ENCODE measurements around the gene SRC. TPM values are rescaled to one million over a fixed set of nuclear protein-coding genes. Genes with fewer than 3 reads are reported as not detected.

SRC gene
- total RNA-seq, 6 experiments from 2014 or later = 22.0 to 35.6 (median 24.6) TPM

- H3K27ac Mint-ChIP-seq = no peak overlapping the region
These were observed 90.7 kb downstream of the SRC start for GRCh38 chr20:37436527-37437186.

DNA sequence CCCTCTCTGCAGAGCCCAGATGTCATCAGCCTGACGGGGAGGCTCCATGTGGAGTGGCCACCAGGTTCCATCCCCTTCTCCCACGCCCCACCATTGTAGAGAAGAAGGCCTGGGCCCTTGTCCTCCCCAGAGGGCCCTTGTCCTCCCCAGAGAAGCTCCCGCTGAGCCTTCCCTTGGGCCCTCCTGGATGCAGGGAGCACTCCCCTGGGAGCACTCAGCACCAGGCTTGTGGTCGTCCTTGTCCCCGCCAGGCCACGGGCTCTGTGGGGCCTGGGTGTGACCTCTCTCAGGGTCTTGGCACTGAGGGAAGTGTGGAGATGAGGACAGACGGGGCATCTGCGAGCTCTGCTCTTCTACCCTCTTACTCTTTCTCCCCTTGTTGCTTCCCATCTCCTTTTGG is 91.7 kb downstream of the SRC start:
- no peak overlapping the region for H3K27ac Mint-ChIP-seq
- no peaks in the 10 kb centered on the region for H3K36me3 Mint-ChIP-seq (ENCODE audit: low read depth)
- peaks cover 23% of the 10 kb centered on the region for H3K27me3 Mint-ChIP-seq (ENCODE audit: insufficient read depth)
- H3K9me3 Mint-ChIP-seq = no peaks in the 10 kb centered on the region
- H3K4me1 Mint-ChIP-seq (ENCODE audit: low read depth) = no peaks in the 10 kb centered on the region
- H3K4me3 Mint-ChIP-seq = no peak overlapping the region
- TF ChIP-seq, protein P1, sequence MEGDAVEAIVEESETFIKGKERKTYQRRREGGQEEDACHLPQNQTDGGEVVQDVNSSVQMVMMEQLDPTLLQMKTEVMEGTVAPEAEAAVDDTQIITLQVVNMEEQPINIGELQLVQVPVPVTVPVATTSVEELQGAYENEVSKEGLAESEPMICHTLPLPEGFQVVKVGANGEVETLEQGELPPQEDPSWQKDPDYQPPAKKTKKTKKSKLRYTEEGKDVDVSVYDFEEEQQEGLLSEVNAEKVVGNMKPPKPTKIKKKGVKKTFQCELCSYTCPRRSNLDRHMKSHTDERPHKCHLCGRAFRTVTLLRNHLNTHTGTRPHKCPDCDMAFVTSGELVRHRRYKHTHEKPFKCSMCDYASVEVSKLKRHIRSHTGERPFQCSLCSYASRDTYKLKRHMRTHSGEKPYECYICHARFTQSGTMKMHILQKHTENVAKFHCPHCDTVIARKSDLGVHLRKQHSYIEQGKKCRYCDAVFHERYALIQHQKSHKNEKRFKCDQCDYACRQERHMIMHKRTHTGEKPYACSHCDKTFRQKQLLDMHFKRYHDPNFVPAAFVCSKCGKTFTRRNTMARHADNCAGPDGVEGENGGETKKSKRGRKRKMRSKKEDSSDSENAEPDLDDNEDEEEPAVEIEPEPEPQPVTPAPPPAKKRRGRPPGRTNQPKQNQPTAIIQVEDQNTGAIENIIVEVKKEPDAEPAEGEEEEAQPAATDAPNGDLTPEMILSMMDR (IDR thresholded peaks at IDR 0.05) = no peak
- no peak for DNase-seq

More at GRCh38 chr20:37436527-37437186, 90.7 kb downstream of the SRC start:
- H3K27me3 Mint-ChIP-seq (ENCODE audit: insufficient read depth) = peaks cover 23% of the 10 kb centered on the region
- no peak for DNase-seq
- no peaks in the 10 kb centered on the region for H3K4me1 Mint-ChIP-seq (ENCODE audit: low read depth)
- no peaks in the 10 kb centered on the region for H3K9me3 Mint-ChIP-seq
- TF ChIP-seq, protein P1 (IDR thresholded peaks at IDR 0.05) = no peak
- H3K36me3 Mint-ChIP-seq (ENCODE audit: low read depth) = no peaks in the 10 kb centered on the region
- no peak overlapping the region for H3K4me3 Mint-ChIP-seq

DNA sequence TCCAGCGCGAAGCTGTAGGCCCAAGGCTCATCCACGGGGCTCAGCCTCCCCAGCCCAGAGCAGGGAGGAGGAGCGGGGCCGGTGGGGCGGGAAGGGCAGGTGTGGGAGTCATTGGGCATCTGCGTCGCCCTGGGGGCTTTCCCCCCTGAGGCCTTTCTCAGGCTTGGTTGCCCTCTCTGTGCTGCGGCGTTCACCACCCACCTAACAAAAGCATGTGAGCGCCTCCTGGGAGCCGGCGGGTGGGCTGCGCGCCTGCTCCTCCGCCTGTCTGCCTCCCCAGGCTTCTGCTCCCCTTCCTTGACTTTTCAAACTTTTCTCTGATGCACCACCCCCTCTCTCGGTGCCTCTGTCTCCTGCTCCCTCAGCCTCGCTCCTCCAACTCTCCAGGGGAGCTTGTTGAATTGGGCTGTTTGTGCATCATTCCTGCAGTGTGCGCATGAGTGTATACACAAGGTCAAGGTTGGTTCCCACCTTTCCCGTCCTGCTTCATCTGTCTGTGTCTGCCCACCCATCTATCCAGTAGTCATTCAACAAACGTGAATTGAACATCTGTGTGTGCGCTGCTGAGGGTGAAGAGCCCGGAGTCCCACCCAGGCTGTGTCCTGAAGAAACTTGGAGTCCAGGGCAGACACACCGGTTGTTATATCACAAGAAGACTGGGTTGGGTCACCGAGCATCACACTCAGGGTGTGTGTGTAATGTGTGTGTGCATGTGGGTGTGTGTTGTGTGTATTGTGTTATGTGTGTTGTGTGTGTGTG is 92.7 kb downstream of the SRC start:
- H3K27ac Mint-ChIP-seq = no peak overlapping the region
- DNase-seq = no peak
- TF ChIP-seq, protein P1 (IDR thresholded peaks at IDR 0.05) = no peak
- no peaks in the 10 kb centered on the region for H3K9me3 Mint-ChIP-seq
- no peaks in the 10 kb centered on the region for H3K36me3 Mint-ChIP-seq (ENCODE audit: low read depth)
- H3K4me3 Mint-ChIP-seq = no peak overlapping the region
- H3K27me3 Mint-ChIP-seq (ENCODE audit: insufficient read depth) = peaks cover 23% of the 10 kb centered on the region
- no peaks in the 10 kb centered on the region for H3K4me1 Mint-ChIP-seq (ENCODE audit: low read depth)

DNA sequence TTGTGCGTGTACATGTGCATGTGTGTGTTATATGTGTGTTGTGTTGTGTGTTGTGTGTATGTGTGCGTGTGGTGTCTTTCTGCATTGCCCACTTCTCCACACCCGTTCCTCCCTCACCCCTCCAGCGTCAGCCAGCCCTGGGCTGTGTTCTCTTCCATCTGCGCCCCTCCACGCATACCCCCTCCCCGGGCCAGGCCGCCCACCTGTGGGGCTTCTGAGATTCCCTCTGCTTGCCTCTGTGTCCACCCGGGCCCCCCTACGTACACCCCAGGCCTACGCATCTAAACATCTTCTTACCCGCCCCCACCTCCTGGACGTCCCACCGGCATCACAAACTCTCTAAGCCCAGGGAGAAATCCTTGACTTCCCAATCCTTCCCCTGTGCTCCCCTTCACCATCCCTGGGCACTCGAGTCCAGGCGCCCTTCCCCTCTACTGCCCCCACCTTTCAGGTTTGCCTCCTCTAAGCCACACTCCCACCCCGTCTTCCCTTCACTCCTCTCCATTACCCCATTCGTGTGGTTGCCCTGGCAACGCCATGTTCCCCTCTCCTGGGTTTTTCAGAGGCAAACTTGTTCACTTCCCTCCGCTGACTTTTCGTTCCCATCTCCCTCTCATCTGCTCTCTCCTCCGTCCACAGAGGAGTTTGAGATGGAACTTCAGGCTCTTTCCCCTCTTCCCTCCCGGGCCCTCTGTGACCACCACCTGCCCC is 93.4 kb downstream of the SRC start:
- Mint-ChIP-seq H3K9me3 (no peaks in the 10 kb centered on the region), H3K27ac (no peak overlapping the region), H3K36me3 (ENCODE audit: low read depth) (no peaks in the 10 kb centered on the region), H3K4me1 (ENCODE audit: low read depth) (no peaks in the 10 kb centered on the region), H3K27me3 (ENCODE audit: insufficient read depth) (peaks cover 23% of the 10 kb centered on the region), H3K4me3 (no peak overlapping the region)
- DNase-seq = no peak
- TF ChIP-seq, protein P1 (IDR thresholded peaks at IDR 0.05) = no peak

- no peak for DNase-seq
- no peak overlapping the region for H3K4me3 Mint-ChIP-seq
- H3K36me3 Mint-ChIP-seq (ENCODE audit: low read depth) = no peaks in the 10 kb centered on the region
- H3K4me1 Mint-ChIP-seq (ENCODE audit: low read depth) = no peaks in the 10 kb centered on the region
- TF ChIP-seq, protein P1 (IDR thresholded peaks at IDR 0.05) = no peak
- H3K27ac Mint-ChIP-seq = no peak overlapping the region
- no peaks in the 10 kb centered on the region for H3K9me3 Mint-ChIP-seq
- H3K27me3 Mint-ChIP-seq (ENCODE audit: insufficient read depth) = peaks cover 30% of the 10 kb centered on the region
These were observed 95.1 kb downstream of the SRC start for GRCh38 chr20:37441023-37441422.
